Measurements from ENCODE around the gene ZMYM4. TPM values are rescaled to one million over a fixed set of nuclear protein-coding genes. Genes with fewer than 3 reads are reported as not detected.

Gene ZMYM4
- total RNA-seq, 1 experiment from 2014 or later: 62.7 TPM

GRCh38 chr1:35247256-35247655, 21.3 kb upstream of the ZMYM4 start:
- TF ChIP-seq CTCF (IDR thresholded peaks at IDR 0.05; ENCODE audit: unreplicated experiment): no peak
- DNase-seq: no peak
- Mint-ChIP-seq H3K4me1 (ENCODE audit: low read depth, unreplicated experiment) (no peaks in the 10 kb centered on the region), H3K27ac (ENCODE audit: unreplicated experiment) (no peak overlapping the region), H3K36me3 (ENCODE audit: insufficient read depth, unreplicated experiment) (no peaks in the 10 kb centered on the region), H3K27me3 (ENCODE audit: unreplicated experiment) (no peaks in the 10 kb centered on the region), H3K4me3 (ENCODE audit: low read depth, unreplicated experiment) (no peak overlapping the region), H3K9me3 (ENCODE audit: low read depth, unreplicated experiment) (no peaks in the 10 kb centered on the region)
- intact Hi-C loops (cut with micrococcal nuclease; ENCODE audit: unreplicated experiment): no loop called here
- BruUV-seq (replicated peaks): no TSS peak
- CTCF ChIA-PET: interaction anchor here (0.7 to 1.0 kb wide), 3 partner anchors 10 to 462 kb away, joined by 3 to 11 read pairs (median 3); no protein-coding TSS in a partner anchor

GRCh38 chr1:35253941-35254340, 14.6 kb upstream of the ZMYM4 start:
- H3K27ac Mint-ChIP-seq (ENCODE audit: unreplicated experiment): no peak overlapping the region
- no TSS peak for BruUV-seq (replicated peaks)
- H3K4me3 Mint-ChIP-seq (ENCODE audit: low read depth, unreplicated experiment): no peak overlapping the region
- H3K27me3 Mint-ChIP-seq (ENCODE audit: unreplicated experiment): no peaks in the 10 kb centered on the region
- intact Hi-C loops (cut with micrococcal nuclease; ENCODE audit: unreplicated experiment): no loop called here
- no peak for TF ChIP-seq CTCF (IDR thresholded peaks at IDR 0.05; ENCODE audit: unreplicated experiment)
- H3K9me3 Mint-ChIP-seq (ENCODE audit: low read depth, unreplicated experiment): no peaks in the 10 kb centered on the region
- no peaks in the 10 kb centered on the region for H3K4me1 Mint-ChIP-seq (ENCODE audit: low read depth, unreplicated experiment)
- no peaks in the 10 kb centered on the region for H3K36me3 Mint-ChIP-seq (ENCODE audit: insufficient read depth, unreplicated experiment)
- CTCF ChIA-PET: no interaction called here
- no peak for DNase-seq

GRCh38 chr1:35255276-35255675, 13.2 kb upstream of the ZMYM4 start:
- Mint-ChIP-seq H3K36me3 (ENCODE audit: insufficient read depth, unreplicated experiment) (no peaks in the 10 kb centered on the region), H3K4me1 (ENCODE audit: low read depth, unreplicated experiment) (no peaks in the 10 kb centered on the region), H3K27ac (ENCODE audit: unreplicated experiment) (no peak overlapping the region), H3K4me3 (ENCODE audit: low read depth, unreplicated experiment) (no peak overlapping the region), H3K9me3 (ENCODE audit: low read depth, unreplicated experiment) (no peaks in the 10 kb centered on the region), H3K27me3 (ENCODE audit: unreplicated experiment) (no peaks in the 10 kb centered on the region)
- no peak for DNase-seq
- no TSS peak for BruUV-seq (replicated peaks)
- CTCF ChIA-PET: no interaction called here
- intact Hi-C loops (cut with micrococcal nuclease; ENCODE audit: unreplicated experiment): no loop called here
- TF ChIP-seq CTCF (IDR thresholded peaks at IDR 0.05; ENCODE audit: unreplicated experiment): no peak

GRCh38 chr1:35259561-35259960, 8.9 kb upstream of the ZMYM4 start:
- peaks cover 16% of the 10 kb centered on the region for H3K4me1 Mint-ChIP-seq (ENCODE audit: low read depth, unreplicated experiment)
- no peak for DNase-seq
- CTCF ChIA-PET: no interaction called here
- no peaks in the 10 kb centered on the region for H3K36me3 Mint-ChIP-seq (ENCODE audit: insufficient read depth, unreplicated experiment)
- H3K4me3 Mint-ChIP-seq (ENCODE audit: low read depth, unreplicated experiment): no peak overlapping the region
- H3K27ac Mint-ChIP-seq (ENCODE audit: unreplicated experiment): no peak overlapping the region
- no peaks in the 10 kb centered on the region for H3K27me3 Mint-ChIP-seq (ENCODE audit: unreplicated experiment)
- no peaks in the 10 kb centered on the region for H3K9me3 Mint-ChIP-seq (ENCODE audit: low read depth, unreplicated experiment)
- no TSS peak for BruUV-seq (replicated peaks)
- intact Hi-C loops (cut with micrococcal nuclease; ENCODE audit: unreplicated experiment): no loop called here
- TF ChIP-seq CTCF (IDR thresholded peaks at IDR 0.05; ENCODE audit: unreplicated experiment): no peak

Data from Calu3 (cell line).